ENCODE data around the gene POU6F1.

Gene POU6F1

GRCh38 chr12:51181558-51181957 is 36.3 kb downstream of the POU6F1 start:
- DNase-seq: no peak
- in situ Hi-C loops (cut with MboI; ENCODE audit: low pct_unique_long_range_greater_than_20kb, low sequenced_read_pairs): no loop called here

- in situ Hi-C loops (cut with MboI; ENCODE audit: low pct_unique_long_range_greater_than_20kb, low sequenced_read_pairs): no loop called here
Measured at GRCh38 chr12:51177897-51178296, 40.0 kb downstream of the POU6F1 start.

GRCh38 chr12:51174501-51174900 is 43.4 kb downstream of the POU6F1 start:
- DNase-seq: no peak
- in situ Hi-C loops (cut with MboI; ENCODE audit: low pct_unique_long_range_greater_than_20kb, low sequenced_read_pairs): no loop called here

More at GRCh38 chr12:51177897-51178296, 40.0 kb downstream of the POU6F1 start:
- DNase-seq: no peak

- in situ Hi-C loops (cut with MboI; ENCODE audit: low pct_unique_long_range_greater_than_20kb, low sequenced_read_pairs): no loop called here
- DNase-seq: peak; percentile 95
Measured at GRCh38 chr12:51172515-51173431, 45.1 kb downstream of the POU6F1 start, which contains the start of gene TFCP2. TSS of gene TFCP2 (minus strand) at chr12:51173135. CDS start at chr12:51172422, 713 bp downstream.

GRCh38 chr12:51171884-51172514 is 45.9 kb downstream of the POU6F1 start:
- DNase-seq: peak; percentile 47
- in situ Hi-C loops (cut with MboI; ENCODE audit: low pct_unique_long_range_greater_than_20kb, low sequenced_read_pairs): no loop called here

- no peak for DNase-seq
- in situ Hi-C loops (cut with MboI; ENCODE audit: low pct_unique_long_range_greater_than_20kb, low sequenced_read_pairs): no loop called here
Measured at GRCh38 chr12:51163795-51164194, 54.1 kb downstream of the POU6F1 start.

GRCh38 chr12:51162217-51162616 is 55.6 kb downstream of the POU6F1 start:
- in situ Hi-C loops (cut with MboI; ENCODE audit: low pct_unique_long_range_greater_than_20kb, low sequenced_read_pairs): no loop called here
- no peak for DNase-seq

GRCh38 chr12:51160814-51161459 is 56.9 kb downstream of the POU6F1 start:
- in situ Hi-C loops (cut with MboI; ENCODE audit: low pct_unique_long_range_greater_than_20kb, low sequenced_read_pairs): no loop called here
- DNase-seq: no peak

- in situ Hi-C loops (cut with MboI; ENCODE audit: low pct_unique_long_range_greater_than_20kb, low sequenced_read_pairs): no loop called here
- DNase-seq: no peak
Measured at GRCh38 chr12:51156245-51156765, 61.6 kb downstream of the POU6F1 start.

- in situ Hi-C loops (cut with MboI; ENCODE audit: low pct_unique_long_range_greater_than_20kb, low sequenced_read_pairs): no loop called here
- DNase-seq: no peak
Measured at GRCh38 chr12:51152953-51153352, 64.9 kb downstream of the POU6F1 start.

- in situ Hi-C loops (cut with MboI; ENCODE audit: low pct_unique_long_range_greater_than_20kb, low sequenced_read_pairs): no loop called here
- DNase-seq: no peak
Measured at GRCh38 chr12:51150777-51151176, 67.1 kb downstream of the POU6F1 start.

GRCh38 chr12:51147309-51147708 is 70.6 kb downstream of the POU6F1 start:
- no peak for DNase-seq
- in situ Hi-C loops (cut with MboI; ENCODE audit: low pct_unique_long_range_greater_than_20kb, low sequenced_read_pairs): no loop called here

GRCh38 chr12:51139292-51139844 is 78.5 kb downstream of the POU6F1 start:
- in situ Hi-C loops (cut with MboI; ENCODE audit: low pct_unique_long_range_greater_than_20kb, low sequenced_read_pairs): no loop called here
- DNase-seq: no peak
